ENCODE data around the gene SLC7A7. TPM values are rescaled to one million over a fixed set of nuclear protein-coding genes. Genes with fewer than 3 reads are reported as not detected.
A peak's percentile ranks its signal among the peaks of the same experiment; 100 is the strongest.

Gene SLC7A7
- total RNA-seq, 2 experiments from 2014 or later = 0.45 TPM; not detected in 1

- intact Hi-C loops (cut with micrococcal nuclease) = loop anchor here (5.0 kb wide), 1 partner anchor 279 kb away; no protein-coding TSS in a partner anchor
- POLR2A ChIA-PET = interaction anchor here (1.5 to 1.7 kb wide), 2 partner anchors 21 to 29 kb away, joined by 7 to 9 read pairs; partner anchors contain the start of gene MRPL52
- H3K27ac Mint-ChIP-seq = no peak overlapping the region
These were observed 35.9 kb upstream of the SLC7A7 start for GRCh38 chr14:22850944-22851764.

GRCh38 chr14:22849212-22849819 lies 34.1 kb upstream of the SLC7A7 start:
- CTCF ChIA-PET = interaction anchor here (0.6 to 20.8 kb wide), 4 partner anchors 20 to 292 kb away, joined by 3 to 469 read pairs (median 6); partner anchors contain the start of genes MMP14 and MRPL52
- POLR2A ChIA-PET = interaction anchor here (0.6 kb wide), 1 partner anchor 83 kb away, joined by 3 read pairs; the partner anchor contains the start of gene OXA1L
- Mint-ChIP-seq H3K36me3 (ENCODE audit: low read depth) (no peaks in the 10 kb centered on the region), H3K4me3 (no peak overlapping the region), H3K27me3 (peaks cover 9% of the 10 kb centered on the region), H3K9me3 (no peaks in the 10 kb centered on the region), H3K27ac (no peak overlapping the region), H3K4me1 (ENCODE audit: low read depth) (peaks cover 6% of the 10 kb centered on the region)
- intact Hi-C loops (cut with micrococcal nuclease) = no loop called here
- no peak for TF ChIP-seq CTCF (IDR thresholded peaks at IDR 0.05)
- ATAC-seq (no peak), DNase-seq (no peak)

More at GRCh38 chr14:22850944-22851764, 35.9 kb upstream of the SLC7A7 start:
- H3K4me1 Mint-ChIP-seq (ENCODE audit: low read depth) = peaks cover 13% of the 10 kb centered on the region
- no peak for TF ChIP-seq CTCF (IDR thresholded peaks at IDR 0.05)
- H3K27me3 Mint-ChIP-seq = peaks cover 9% of the 10 kb centered on the region
- H3K4me3 Mint-ChIP-seq = no peak overlapping the region
- DNase-seq (peak; percentile 47), ATAC-seq (peak; percentile 28)
- CTCF ChIA-PET = interaction anchor here (0.6 to 20.8 kb wide), 14 partner anchors 10 to 293 kb away, joined by 3 to 469 read pairs (median 4); partner anchors contain the start of genes MMP14, MRPL52 and REM2
- H3K9me3 Mint-ChIP-seq = no peaks in the 10 kb centered on the region
- H3K36me3 Mint-ChIP-seq (ENCODE audit: low read depth) = no peaks in the 10 kb centered on the region

GRCh38 chr14:22848351-22849164 lies 33.3 kb upstream of the SLC7A7 start:
- DNase-seq (no peak), ATAC-seq (no peak)
- no peak for TF ChIP-seq CTCF (IDR thresholded peaks at IDR 0.05)
- intact Hi-C loops (cut with micrococcal nuclease) = no loop called here
- Mint-ChIP-seq H3K9me3 (no peaks in the 10 kb centered on the region), H3K27me3 (peaks cover 9% of the 10 kb centered on the region), H3K4me3 (no peak overlapping the region), H3K4me1 (ENCODE audit: low read depth) (peaks cover 6% of the 10 kb centered on the region), H3K27ac (no peak overlapping the region), H3K36me3 (ENCODE audit: low read depth) (no peaks in the 10 kb centered on the region)
- CTCF ChIA-PET = interaction anchor here (1.0 to 20.8 kb wide), 3 partner anchors 20 to 278 kb away, joined by 3 to 469 read pairs (median 6); partner anchors contain the start of genes MMP14 and MRPL52
- POLR2A ChIA-PET = interaction anchor here (1.1 to 1.5 kb wide), 2 partner anchors 10 to 19 kb away, joined by 3 to 4 read pairs; no protein-coding TSS in a partner anchor

GRCh38 chr14:22847661-22848341 lies 32.6 kb upstream of the SLC7A7 start:
- POLR2A ChIA-PET = interaction anchor here (1.1 to 1.5 kb wide), 2 partner anchors 9 to 19 kb away, joined by 3 to 4 read pairs; no protein-coding TSS in a partner anchor
- intact Hi-C loops (cut with micrococcal nuclease) = no loop called here
- H3K4me1 Mint-ChIP-seq (ENCODE audit: low read depth) = peaks cover 2% of the 10 kb centered on the region

More at GRCh38 chr14:22847661-22848341, 32.6 kb upstream of the SLC7A7 start:
- DNase-seq (no peak), ATAC-seq (no peak)
- H3K27ac Mint-ChIP-seq = no peak overlapping the region
- no peaks in the 10 kb centered on the region for H3K36me3 Mint-ChIP-seq (ENCODE audit: low read depth)
- TF ChIP-seq CTCF (IDR thresholded peaks at IDR 0.05) = no peak
- peaks cover 9% of the 10 kb centered on the region for H3K27me3 Mint-ChIP-seq
- CTCF ChIA-PET = interaction anchor here (1.0 to 20.8 kb wide), 3 partner anchors 19 to 278 kb away, joined by 3 to 469 read pairs (median 6); partner anchors contain the start of genes MMP14 and MRPL52
- no peak overlapping the region for H3K4me3 Mint-ChIP-seq
- no peaks in the 10 kb centered on the region for H3K9me3 Mint-ChIP-seq

Measured in activated CD8-positive, alpha-beta T cell treated with anti-CD3 and anti-CD28 coated beads for 36 hours (primary cell).